Hepatocyte (in vitro differentiated cells): ENCODE results near the gene KIAA0513. TPM values are rescaled to one million over a fixed set of nuclear protein-coding genes. Genes with fewer than 3 reads are reported as not detected.

Experiments
- DNase-seq: peaks from one replicate; pipeline ENCODE4 v3.0.0-alpha.2; 2016; ENCODE audit warnings: low spot score
- H2AFZ ChIP-seq: fragments of 200-600 bp; sonication (generic); 2 replicates; pipeline ENCODE4 v1.6.0; 2016; ENCODE audit warnings: antibody characterized with exemption, mild to moderate bottlenecking
- H3K27ac ChIP-seq: fragments of 200-600 bp; sonication (generic); 2 replicates; pipeline ENCODE4 v1.5.1; 2016; ENCODE audit warnings: mild to moderate bottlenecking
- H3K27me3 ChIP-seq: fragments of 200-600 bp; sonication (generic); 2 replicates; pipeline ENCODE4 v1.6.1; 2016
- H3K36me3 ChIP-seq: fragments of 200-600 bp; sonication (generic); replicated peaks from 2 replicates; pipeline ENCODE4 v1.5.1; 2016; ENCODE audit warnings: low read depth; ENCODE audit not compliant: insufficient read depth
- H3K4me1 ChIP-seq: fragments of 200-600 bp; sonication (generic); 2 replicates; pipeline ENCODE4 v1.5.1; 2016; ENCODE audit warnings: mild to moderate bottlenecking, moderate library complexity; ENCODE audit not compliant: insufficient read depth
- H3K4me2 ChIP-seq: fragments of 200-600 bp; sonication (generic); 2 replicates; pipeline ENCODE4 v1.6.0; 2016
- H3K4me3 ChIP-seq: fragments of 200-600 bp; sonication (generic); 2 replicates; pipeline ENCODE4 v1.5.1; 2016; ENCODE audit warnings: mild to moderate bottlenecking
- H3K79me2 ChIP-seq: fragments of 200-600 bp; sonication (generic); 2 replicates; pipeline ENCODE4 v1.6.0; 2017; ENCODE audit warnings: mild to moderate bottlenecking
- H3K9me2 ChIP-seq: fragments of 200-600 bp; sonication (generic); replicated peaks from 2 replicates; pipeline ENCODE4 v1.6.0; 2017; ENCODE audit warnings: mild to moderate bottlenecking; ENCODE audit not compliant: insufficient read depth
- H3K9me3 ChIP-seq: fragments of 200-600 bp; sonication (generic); 2 replicates; pipeline ENCODE4 v1.5.1; 2016; ENCODE audit warnings: low read depth, mild to moderate bottlenecking
- H4K20me1 ChIP-seq: fragments of 200-600 bp; sonication (generic); 2 replicates; pipeline ENCODE4 v1.6.0; 2016; ENCODE audit warnings: mild to moderate bottlenecking; ENCODE audit not compliant: insufficient read depth, poor library complexity, severe bottlenecking
- CTCF ChIP-seq: fragments of 200-600 bp; sonication (generic); IDR thresholded peaks from 2 replicates; pipeline ENCODE4 v1.5.1; 2016; ENCODE audit warnings: antibody characterized with exemption, mild to moderate bottlenecking; ENCODE audit not compliant: poor library complexity
- EZH2 ChIP-seq: fragments of 200-600 bp; sonication (generic); IDR thresholded peaks from 2 replicates; pipeline ENCODE4 v1.6.1; 2016; ENCODE audit warnings: antibody characterized with exemption, mild to moderate bottlenecking, borderline replicate concordance
- EZH2phosphoT487 ChIP-seq: fragments of 200-600 bp; sonication (generic); IDR thresholded peaks from one replicate; pipeline ENCODE4 v1.6.1; 2018; ENCODE audit warnings: antibody characterized with exemption, mild to moderate bottlenecking, low read depth, moderate library complexity; ENCODE audit not compliant: unreplicated experiment, severe bottlenecking
- WGBS: methylation state at CpG from one replicate; pipeline ENCODE4 v1.1.6; 2016; ENCODE audit warnings: low lambda C conversion rate; ENCODE audit errors: missing lambda C conversion rate; 5-methylcytosine and 5-hydroxymethylcytosine counted together
- polyA plus RNA-seq: library from polyadenylated mRNA; unstranded; fragments of >200 nt; fragmentation: Nextera tagmentation; extraction: Ambion mirVana; gene quantifications from 2 replicates; pipeline ENCODE4 v1.2.1, GENCODE V29; 2016
- total RNA-seq: library from RNA; depleted of rRNA; stranded (reverse); fragments of >200 nt; gene quantifications from 2 replicates; pipeline ENCODE4 v1.2.3, GENCODE V29; 2014

KIAA0513 gene
- total and polyA plus RNA-seq, 2 experiments from 2014 or later = 10.1 to 14.9 TPM

GRCh38 chr16:85042606-85043005, 15.0 kb downstream of the KIAA0513 start:
- Histone ChIP-seq H3K4me1 (peaks cover 10% of the 10 kb centered on the region), H3K4me2 (no peak overlapping the region), H3K27me3 (no peaks in the 10 kb centered on the region), H4K20me1 (no peaks in the 10 kb centered on the region), H3K9me2 (no peaks in the 10 kb centered on the region), H3K79me2 (peaks cover 2% of the 10 kb centered on the region), H3K36me3 (no peaks in the 10 kb centered on the region), H3K27ac (no peak overlapping the region), H3K4me3 (no peak overlapping the region), H2AFZ (no peak overlapping the region), H3K9me3 (no peaks in the 10 kb centered on the region)
- no peak for TF ChIP-seq EZH2phosphoT487
- TF ChIP-seq CTCF = no peak
- no peak for TF ChIP-seq EZH2
- DNase-seq = no peak
- 84% methylated on average over 6 of the region's 6 CpGs for WGBS

GRCh38 chr16:85045077-85045476, 17.5 kb downstream of the KIAA0513 start:
- H4K20me1 ChIP-seq = no peaks in the 10 kb centered on the region
- H3K9me3 ChIP-seq = no peaks in the 10 kb centered on the region
- H3K36me3 ChIP-seq = no peaks in the 10 kb centered on the region
- H3K4me3 ChIP-seq = no peak overlapping the region
- H3K79me2 ChIP-seq = peaks cover 9% of the 10 kb centered on the region
- no peak overlapping the region for H3K27ac ChIP-seq
- WGBS = 96% methylated on average over 5 of the region's 5 CpGs
- no peaks in the 10 kb centered on the region for H3K9me2 ChIP-seq
- DNase-seq = no peak
- no peak overlapping the region for H3K4me2 ChIP-seq
- H3K27me3 ChIP-seq = no peaks in the 10 kb centered on the region
- TF ChIP-seq CTCF (no peak), EZH2 (no peak), EZH2phosphoT487 (no peak)
- no peak overlapping the region for H2AFZ ChIP-seq
- peaks cover 16% of the 10 kb centered on the region for H3K4me1 ChIP-seq

- no peak overlapping the region for H2AFZ ChIP-seq
- peaks cover 23% of the 10 kb centered on the region for H3K4me1 ChIP-seq
- no peaks in the 10 kb centered on the region for H3K36me3 ChIP-seq
- no peaks in the 10 kb centered on the region for H4K20me1 ChIP-seq
- DNase-seq = no peak
- H3K9me3 ChIP-seq = no peaks in the 10 kb centered on the region
- peaks cover 9% of the 10 kb centered on the region for H3K79me2 ChIP-seq
- H3K9me2 ChIP-seq = no peaks in the 10 kb centered on the region
- 93% methylated on average over 23 of the region's 23 CpGs for WGBS
- H3K27me3 ChIP-seq = no peaks in the 10 kb centered on the region
- no peak overlapping the region for H3K4me3 ChIP-seq
- no peak overlapping the region for H3K27ac ChIP-seq
- TF ChIP-seq EZH2phosphoT487 = no peak
- no peak for TF ChIP-seq CTCF
- no peak for TF ChIP-seq EZH2
- H3K4me2 ChIP-seq = no peak overlapping the region
Observed at GRCh38 chr16:85045641-85046471, 18.3 kb downstream of the KIAA0513 start.
